ENCODE results near the gene CTDSPL.

CTDSPL gene

DNA sequence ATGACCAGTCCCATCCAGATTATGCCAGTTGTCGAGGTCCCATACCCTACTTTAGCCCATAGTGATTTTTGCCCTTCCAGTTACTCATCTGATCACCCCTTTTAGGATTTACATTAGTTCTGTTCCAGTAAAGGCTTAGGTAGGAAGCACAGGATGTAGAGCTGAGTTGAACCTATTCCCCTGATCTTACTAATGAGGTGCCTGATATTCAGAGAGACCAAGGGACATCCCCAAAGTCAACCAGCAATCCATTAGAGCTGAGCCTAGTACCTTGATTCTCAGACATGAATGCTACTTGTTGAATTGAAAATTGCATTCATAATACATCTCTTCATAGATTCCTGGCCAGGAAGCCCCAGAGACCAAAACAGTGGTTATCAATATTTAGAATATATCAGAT, 24.7 kb downstream of the CTDSPL start:
- TF ChIP-seq, protein P1, sequence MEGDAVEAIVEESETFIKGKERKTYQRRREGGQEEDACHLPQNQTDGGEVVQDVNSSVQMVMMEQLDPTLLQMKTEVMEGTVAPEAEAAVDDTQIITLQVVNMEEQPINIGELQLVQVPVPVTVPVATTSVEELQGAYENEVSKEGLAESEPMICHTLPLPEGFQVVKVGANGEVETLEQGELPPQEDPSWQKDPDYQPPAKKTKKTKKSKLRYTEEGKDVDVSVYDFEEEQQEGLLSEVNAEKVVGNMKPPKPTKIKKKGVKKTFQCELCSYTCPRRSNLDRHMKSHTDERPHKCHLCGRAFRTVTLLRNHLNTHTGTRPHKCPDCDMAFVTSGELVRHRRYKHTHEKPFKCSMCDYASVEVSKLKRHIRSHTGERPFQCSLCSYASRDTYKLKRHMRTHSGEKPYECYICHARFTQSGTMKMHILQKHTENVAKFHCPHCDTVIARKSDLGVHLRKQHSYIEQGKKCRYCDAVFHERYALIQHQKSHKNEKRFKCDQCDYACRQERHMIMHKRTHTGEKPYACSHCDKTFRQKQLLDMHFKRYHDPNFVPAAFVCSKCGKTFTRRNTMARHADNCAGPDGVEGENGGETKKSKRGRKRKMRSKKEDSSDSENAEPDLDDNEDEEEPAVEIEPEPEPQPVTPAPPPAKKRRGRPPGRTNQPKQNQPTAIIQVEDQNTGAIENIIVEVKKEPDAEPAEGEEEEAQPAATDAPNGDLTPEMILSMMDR (IDR thresholded peaks at IDR 0.05; ENCODE audit: low read depth, low read length): no peak
- DNase-seq (ENCODE audit: low read depth, low spot score): no peak
- no peak overlapping the region for H3K4me3 ChIP-seq (ENCODE audit: low read depth, low read length)
- in situ Hi-C loops (cut with HindIII; ENCODE audit: low sequenced_read_pairs): no loop called here

DNA sequence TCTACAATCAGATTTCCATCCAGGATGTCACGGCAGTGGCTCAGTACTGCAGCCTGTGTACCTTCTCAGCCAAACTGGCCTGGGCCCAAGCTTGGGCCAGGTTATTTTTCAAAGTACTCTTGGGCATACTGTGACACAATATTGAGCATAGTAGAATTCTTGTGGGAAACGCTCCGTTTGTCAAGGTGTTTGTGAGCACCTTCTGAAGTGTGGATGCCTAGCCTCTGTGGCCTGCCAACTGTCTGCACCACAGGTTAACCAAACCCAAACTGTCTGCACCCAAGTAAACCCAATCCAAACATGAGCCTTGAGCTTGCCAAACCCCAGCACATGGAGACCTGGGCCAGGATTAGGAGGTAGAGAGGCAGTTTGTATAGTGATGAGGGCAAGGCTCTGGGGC, 25.4 kb downstream of the CTDSPL start:
- no peak for DNase-seq (ENCODE audit: low read depth, low spot score)
- TF ChIP-seq, protein P1 (IDR thresholded peaks at IDR 0.05; ENCODE audit: low read depth, low read length): no peak
- no peak overlapping the region for H3K4me3 ChIP-seq (ENCODE audit: low read depth, low read length)
- in situ Hi-C loops (cut with HindIII; ENCODE audit: low sequenced_read_pairs): no loop called here

DNA sequence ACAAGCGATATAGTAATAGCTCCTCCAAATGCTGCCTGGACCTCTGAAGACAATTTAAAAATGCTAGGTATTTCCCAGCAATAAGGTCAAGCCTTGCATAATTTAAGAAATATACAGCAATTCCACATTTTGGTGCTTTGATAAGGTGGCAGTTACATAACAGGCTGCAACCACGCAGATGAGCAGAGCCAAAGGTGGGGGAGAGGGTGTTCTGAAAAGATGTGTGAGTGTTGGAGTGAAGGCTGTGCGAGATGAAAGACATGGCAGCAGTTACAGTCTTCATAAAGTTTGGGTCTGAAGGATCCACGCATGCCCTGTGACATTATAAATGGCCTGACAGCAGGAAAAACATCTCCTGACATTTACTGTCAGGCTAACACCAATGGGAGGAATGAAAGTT, 26.1 kb downstream of the CTDSPL start:
- TF ChIP-seq, protein P1 (IDR thresholded peaks at IDR 0.05; ENCODE audit: low read depth, low read length): no peak
- in situ Hi-C loops (cut with HindIII; ENCODE audit: low sequenced_read_pairs): no loop called here
- DNase-seq (ENCODE audit: low read depth, low spot score): no peak
- no peak overlapping the region for H3K4me3 ChIP-seq (ENCODE audit: low read depth, low read length)

DNA sequence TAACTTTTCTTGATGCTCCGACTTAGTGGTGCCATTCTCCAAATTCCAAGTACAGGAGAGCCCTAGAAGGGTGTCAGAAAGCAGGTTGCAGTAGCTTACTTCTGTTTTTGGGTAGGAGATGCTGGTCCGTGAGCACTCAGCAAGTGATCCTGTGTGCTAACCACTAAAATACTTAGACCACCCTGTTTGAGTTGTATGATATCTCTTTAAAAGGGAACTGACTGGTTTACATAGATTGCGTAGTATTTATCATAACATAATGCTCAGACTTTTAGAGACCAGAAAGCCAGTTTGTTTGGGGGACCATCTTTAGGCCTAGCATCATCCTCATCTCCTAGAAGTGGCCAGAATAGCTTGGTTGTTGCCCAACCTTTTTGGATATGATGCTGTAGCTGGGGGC, 26.7 kb downstream of the CTDSPL start:
- no peak for DNase-seq (ENCODE audit: low read depth, low spot score)
- in situ Hi-C loops (cut with HindIII; ENCODE audit: low sequenced_read_pairs): no loop called here

DNA sequence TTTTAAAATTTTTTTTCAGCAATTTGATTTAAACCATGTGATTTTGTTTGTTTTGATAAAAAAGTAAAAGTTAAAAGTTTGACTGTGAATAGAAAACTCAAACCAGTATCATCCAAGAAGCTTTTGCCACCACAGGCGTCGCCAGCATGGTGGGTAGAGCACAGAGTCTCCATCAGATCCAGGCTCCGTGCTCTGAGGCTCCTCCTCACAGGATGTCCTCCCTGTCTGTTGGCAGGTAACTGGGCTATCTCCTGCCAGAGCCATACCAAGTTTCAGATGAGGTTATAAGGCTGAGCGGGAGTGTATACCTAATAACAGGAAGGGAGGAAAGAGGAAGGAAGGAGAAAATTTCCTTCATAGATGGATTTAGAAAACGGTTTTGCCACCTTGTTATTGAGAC, 28.8 kb downstream of the CTDSPL start:
- in situ Hi-C loops (cut with HindIII; ENCODE audit: low sequenced_read_pairs): no loop called here
- no peak overlapping the region for H3K4me3 ChIP-seq (ENCODE audit: low read depth, low read length)
- no peak for DNase-seq (ENCODE audit: low read depth, low spot score)
- TF ChIP-seq, protein P1 (IDR thresholded peaks at IDR 0.05; ENCODE audit: low read depth, low read length): no peak

More for the DNA sequence above, 26.7 kb downstream of the CTDSPL start:
- H3K4me3 ChIP-seq (ENCODE audit: low read depth, low read length): no peak overlapping the region
- TF ChIP-seq, protein P1 (IDR thresholded peaks at IDR 0.05; ENCODE audit: low read depth, low read length): no peak

DNA sequence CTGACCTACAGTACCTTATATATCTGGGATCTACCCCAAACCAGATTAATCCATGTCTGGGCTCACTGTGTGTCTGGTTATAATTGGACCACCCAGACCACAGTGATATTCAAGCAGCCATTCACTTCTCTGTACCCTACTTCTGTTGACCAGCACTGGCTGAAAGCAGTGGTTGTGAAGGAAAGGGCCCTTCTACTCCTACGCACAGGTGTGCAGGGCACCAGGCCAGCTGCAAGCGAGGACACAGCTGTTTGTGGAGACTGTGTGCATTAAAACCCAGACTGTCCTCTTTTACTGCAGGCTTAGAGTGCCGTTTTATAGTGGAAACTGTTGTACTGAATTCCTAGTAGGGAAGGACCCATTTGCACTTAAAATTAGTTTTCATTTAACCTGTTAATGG, 29.5 kb downstream of the CTDSPL start:
- TF ChIP-seq, protein P1 (IDR thresholded peaks at IDR 0.05; ENCODE audit: low read depth, low read length): no peak

More for the DNA sequence above, 29.5 kb downstream of the CTDSPL start:
- no peak overlapping the region for H3K4me3 ChIP-seq (ENCODE audit: low read depth, low read length)
- DNase-seq (ENCODE audit: low read depth, low spot score): no peak
- in situ Hi-C loops (cut with HindIII; ENCODE audit: low sequenced_read_pairs): no loop called here
